NCI-H510A (cell line): ENCODE results near the gene CSMD2.

Source experiments
- DNase-seq: peaks from one replicate; lab custom pipeline; 2025; lab: John Stamatoyannopoulos, UW

CSMD2 gene

GRCh38 chr1:33684396-33685179 is 480.4 kb downstream of the CSMD2 start:
- peak; percentile 71 for DNase-seq

DNA sequence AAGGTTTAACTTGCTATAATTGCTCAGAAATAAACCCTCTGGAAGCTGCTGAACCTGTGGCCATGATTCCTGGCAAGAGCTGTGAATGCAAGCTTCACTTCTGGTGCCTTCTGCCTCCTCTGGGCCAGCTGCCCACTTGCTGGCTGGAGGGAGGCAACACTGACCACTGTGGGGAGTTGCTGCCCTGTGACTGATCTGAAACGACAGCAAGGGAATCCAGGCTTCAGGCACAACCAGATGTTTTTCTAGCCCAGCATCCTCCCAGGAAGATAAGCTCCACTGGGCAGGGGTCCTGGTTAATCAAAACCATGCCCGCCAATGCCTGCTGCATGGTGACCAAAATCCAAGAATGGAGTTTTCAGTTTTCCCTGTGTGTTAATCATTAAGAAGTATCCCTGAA is 481.1 kb downstream of the CSMD2 start:
- no peak for DNase-seq

DNA sequence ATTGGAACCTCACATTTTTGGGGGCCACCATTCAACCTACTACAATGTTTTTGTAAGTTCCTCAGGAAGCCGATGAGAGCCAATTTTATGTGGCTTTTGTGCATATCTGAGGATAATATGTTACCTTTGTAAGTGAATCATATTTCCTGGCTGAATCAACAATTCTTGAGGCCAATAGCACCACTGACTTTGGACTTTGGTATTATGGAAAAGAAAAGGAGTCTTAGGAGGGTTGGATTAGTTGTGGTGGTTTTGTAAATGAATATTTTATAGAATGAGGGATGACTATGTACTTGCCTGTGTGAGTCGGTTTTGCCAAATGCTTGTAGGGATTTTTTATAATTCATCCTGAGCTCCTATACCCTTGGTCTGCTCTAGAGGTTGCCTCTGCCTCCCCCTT is 482.7 kb downstream of the CSMD2 start:
- DNase-seq: no peak

DNA sequence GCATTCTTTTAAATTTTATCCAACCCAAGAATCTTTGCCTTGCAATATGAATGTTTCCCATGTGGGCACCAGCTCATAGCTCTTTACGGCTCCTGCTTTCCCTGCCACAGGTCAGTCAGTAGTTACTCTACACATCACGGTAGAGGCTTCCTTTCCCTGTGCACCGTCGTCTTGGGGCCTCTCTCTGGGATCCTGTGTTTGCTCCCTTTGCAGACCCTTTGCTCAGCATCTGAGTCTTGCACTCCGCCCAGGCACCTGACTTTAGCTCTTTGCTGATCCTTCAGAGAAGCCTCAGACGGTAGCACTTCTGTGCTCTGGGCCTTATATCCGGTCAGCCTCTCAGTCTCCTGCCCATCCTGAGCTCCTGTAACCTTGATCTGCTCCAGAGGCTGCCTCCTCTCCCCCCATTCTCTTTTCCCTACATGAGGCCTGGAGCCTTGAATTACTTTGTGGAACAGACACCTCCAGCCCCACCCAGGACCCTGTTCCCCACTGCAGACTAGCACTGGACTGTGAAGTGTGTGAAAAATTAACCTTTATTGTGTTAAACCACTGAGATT is 484.7 kb downstream of the CSMD2 start:
- DNase-seq: no peak

DNA sequence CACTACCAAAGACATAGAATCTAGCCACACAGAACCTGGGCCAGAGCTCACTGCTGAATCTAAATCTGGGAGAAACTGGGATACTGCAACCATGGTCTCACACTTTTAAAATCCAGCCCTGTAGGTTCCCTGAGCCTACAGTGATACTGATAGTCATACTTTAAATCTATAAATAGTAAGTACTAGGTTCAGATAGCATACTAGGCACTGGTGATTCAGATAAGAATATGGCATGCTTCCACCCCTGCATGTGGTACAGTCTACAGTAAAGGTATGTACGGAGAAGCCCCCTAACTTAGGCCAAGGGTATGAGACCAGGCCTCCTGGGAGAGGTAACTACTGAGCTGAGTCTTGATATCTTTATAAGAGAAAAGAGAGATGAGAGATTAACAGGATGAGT is 494.5 kb downstream of the CSMD2 start:
- DNase-seq: no peak

GRCh38 chr1:33668695-33669094 is 496.3 kb downstream of the CSMD2 start:
- DNase-seq: no peak

GRCh38 chr1:33667386-33668282 is 497.4 kb downstream of the CSMD2 start:
- DNase-seq: no peak

DNA sequence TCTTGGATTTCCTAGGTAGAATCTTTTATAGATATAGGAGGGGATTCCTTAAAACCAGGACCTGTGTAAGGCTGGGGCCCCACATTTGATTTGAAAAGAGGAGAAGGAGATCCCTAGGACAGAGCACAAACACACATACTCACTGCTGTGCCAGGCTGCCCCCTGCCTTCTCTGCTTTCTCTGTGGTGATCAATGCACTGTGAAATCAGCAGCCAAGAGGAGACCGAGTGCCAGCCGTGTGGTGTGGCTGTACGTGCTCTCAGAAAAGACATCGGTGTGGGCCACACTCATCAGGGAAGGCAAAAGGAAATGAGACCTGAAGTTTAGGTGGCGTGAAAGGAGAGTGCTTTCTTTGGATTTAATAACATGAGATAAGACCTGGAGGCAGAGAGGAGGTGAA is 498.4 kb downstream of the CSMD2 start:
- no peak for DNase-seq

DNA sequence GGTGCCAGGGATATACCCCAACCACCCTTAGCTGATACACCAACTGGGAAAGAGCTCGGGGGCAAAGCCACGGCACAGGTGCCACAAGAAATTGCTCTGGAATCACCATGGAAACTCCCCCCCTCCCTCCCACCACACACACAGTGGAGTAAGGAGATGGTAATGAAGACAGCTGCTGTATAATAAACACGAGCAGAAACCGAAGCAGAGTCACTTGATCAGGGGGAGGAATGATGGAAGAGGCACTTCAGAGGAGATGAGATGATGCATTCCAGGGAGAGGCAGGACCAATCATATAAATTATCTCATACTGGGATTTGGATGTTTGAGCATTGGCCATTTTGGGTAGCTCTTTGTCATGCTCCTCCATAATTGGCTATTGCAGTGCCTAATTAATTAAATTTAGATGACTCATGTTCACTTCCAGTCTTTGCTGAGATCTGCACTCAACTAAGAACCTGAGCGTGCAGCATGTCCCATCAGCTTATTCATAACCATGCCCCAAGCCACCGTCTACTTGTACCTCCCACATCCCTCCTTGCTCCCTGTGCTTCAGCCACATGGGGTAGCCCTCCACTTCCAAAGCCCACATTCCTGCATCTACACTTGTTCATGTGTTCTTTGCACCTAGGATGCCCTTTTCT is 503.1 kb downstream of the CSMD2 start:
- DNase-seq: peak; percentile 51

GRCh38 chr1:33660956-33661355 is 504.1 kb downstream of the CSMD2 start:
- no peak for DNase-seq

DNA sequence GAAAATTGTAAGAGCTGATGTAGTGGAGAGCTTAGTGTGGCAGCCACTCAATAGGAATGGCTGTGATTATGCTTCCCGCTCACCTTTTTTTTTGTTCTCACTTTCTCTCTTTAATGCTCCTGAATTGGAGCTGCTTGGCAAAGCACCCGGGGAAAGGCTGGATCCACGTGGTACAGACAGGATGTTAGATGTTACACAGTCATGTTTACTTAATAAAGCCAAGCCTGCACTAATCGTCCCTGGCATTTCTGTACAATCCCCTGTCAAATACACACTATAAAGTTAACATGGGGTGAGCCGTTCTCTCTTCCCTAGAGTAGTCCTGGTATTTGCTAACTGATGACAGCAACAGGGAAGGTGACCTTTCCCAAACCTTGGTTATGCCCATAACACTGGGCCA is 504.8 kb downstream of the CSMD2 start:
- peak; percentile 37 for DNase-seq

- no peak for DNase-seq
Measured at GRCh38 chr1:33659641-33660040, 505.4 kb downstream of the CSMD2 start.

DNA sequence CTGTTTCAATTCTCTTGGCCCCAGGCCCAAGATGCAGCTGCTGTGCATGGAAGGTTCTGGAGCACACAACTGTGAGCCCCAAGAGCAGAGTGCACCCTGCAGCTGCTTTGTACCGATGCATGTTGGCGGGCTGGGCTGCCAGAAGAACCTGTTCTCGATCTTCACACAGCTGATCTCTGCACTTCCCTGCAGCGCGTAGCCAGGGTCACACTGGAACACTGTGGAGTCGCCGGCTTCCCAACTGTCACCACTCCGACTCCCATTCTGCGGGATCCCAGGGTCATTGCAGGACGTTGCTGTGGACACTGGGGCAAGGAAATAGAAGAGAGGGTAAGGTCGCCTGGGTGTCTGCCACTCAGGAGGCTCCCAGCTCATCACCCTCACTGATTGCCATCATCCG is 507.2 kb downstream of the CSMD2 start:
- DNase-seq: no peak

GRCh38 chr1:33656467-33657005 is 508.5 kb downstream of the CSMD2 start:
- no peak for DNase-seq

GRCh38 chr1:33655496-33655895 is 509.5 kb downstream of the CSMD2 start:
- DNase-seq: no peak

DNA sequence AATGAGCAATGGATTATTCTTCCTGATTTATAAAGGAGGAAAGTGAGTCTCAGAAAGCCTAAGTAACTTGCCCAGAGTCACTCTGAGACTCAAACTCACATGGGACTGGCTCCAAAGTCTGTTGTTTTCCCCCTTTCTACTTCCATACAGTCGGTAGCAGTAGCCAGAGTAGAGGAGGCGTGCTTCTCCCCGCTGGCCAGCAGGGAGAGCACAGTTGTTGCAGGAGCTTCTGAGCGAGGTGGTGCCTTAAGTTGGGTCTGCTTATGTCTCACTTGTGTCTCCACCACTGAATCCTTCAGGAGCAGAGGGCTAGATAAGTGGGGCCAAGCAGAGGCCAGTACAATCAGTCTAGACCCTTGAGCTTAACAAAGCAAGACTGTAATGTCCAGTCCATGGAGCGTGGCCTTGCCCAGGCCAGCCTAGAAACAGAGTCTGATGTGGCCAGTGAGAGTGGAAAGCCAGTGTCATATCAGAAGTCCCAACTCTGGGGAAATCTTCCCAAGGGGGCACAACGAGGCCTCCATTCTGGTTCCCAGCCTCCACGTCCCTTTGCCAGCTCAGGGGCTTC is 510.7 kb downstream of the CSMD2 start:
- peak; percentile 18 for DNase-seq

DNA sequence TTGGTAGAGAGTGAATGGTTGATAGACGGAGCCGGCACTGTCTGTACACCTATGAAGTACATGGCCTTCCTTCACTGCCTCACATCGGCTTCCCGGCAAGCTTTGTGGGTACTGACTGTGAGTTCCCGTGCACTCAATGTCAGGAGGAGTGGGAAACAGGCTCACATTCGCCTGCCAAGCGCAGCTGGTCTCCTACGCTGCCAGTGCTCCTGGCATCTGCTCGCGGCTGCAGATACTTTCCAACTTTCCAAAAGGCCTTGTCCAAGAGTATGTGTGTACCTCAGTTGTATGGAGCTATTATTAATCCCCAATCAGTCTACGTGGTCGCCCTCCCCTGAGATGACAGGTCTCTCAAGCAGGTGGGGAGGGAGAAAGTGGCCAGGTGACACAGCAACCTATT is 511.8 kb downstream of the CSMD2 start:
- no peak for DNase-seq

GRCh38 chr1:33650708-33651107 is 514.3 kb downstream of the CSMD2 start:
- DNase-seq: no peak

DNA sequence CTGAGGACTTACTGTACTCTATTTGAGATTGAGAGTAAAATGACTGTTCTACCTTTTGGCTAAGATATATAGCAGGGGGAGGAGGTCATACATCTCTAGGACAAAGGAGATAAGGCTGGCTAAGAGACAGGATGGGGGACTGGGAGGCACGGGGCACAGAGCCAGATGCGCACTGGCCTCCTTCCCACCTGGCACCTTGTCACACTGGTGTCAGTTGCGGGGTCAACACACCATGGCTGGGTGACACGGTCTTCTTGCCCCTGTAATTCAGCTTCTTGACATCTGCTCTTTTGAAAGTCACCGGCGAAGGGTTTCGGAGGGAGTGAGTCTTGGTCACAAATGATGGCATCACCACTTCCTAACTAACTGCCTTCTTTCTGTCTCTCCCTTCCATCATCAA is 515.3 kb downstream of the CSMD2 start:
- no peak for DNase-seq

- no peak for DNase-seq
Measured at GRCh38 chr1:33643216-33643615, 521.8 kb downstream of the CSMD2 start.

GRCh38 chr1:33641104-33641830 is 523.8 kb downstream of the CSMD2 start:
- peak; percentile 17 for DNase-seq
